Transverse colon (tissue), 4 donors: ENCODE data around the gene CLDN20. TPM values are rescaled to one million over a fixed set of nuclear protein-coding genes. Genes with fewer than 3 reads are reported as not detected.

ENCODE experiments used
- DNase-seq: peaks from one replicate; pipeline ENCODE4 v3.0.0-alpha.2; 2019
- H3K27ac ChIP-seq, 4 donors: fragments of 200-600 bp; sonication (generic); 2 replicates each; pipeline ENCODE4 v1.5.1; 2016 to 2018; ENCODE audit warnings: inconsistent platforms in 4 of 4
- H3K27me3 ChIP-seq: fragments of 200-600 bp; sonication (generic); 2 replicates; pipeline ENCODE4 v1.5.1; 2017; ENCODE audit warnings: inconsistent platforms
- H3K36me3 ChIP-seq, 4 donors: fragments of 200-600 bp; sonication (generic); 2 replicates each; pipeline ENCODE4 v1.5.1; 2017 to 2019; ENCODE audit warnings: inconsistent platforms in 4 of 4
- H3K4me1 ChIP-seq, 4 donors: fragments of 200-600 bp; sonication (generic); 2 replicates each; pipeline ENCODE4 v1.5.1; 2017 to 2020; ENCODE audit warnings: inconsistent platforms in 4 of 4
- H3K4me3 ChIP-seq, 4 donors: fragments of 200-600 bp; sonication (generic); 1 replicate in 1 of 4; 2 replicates in 3 of 4; pipeline versions ENCODE4 v1.5.1 to v1.6.1; 2017 to 2019; ENCODE audit warnings: inconsistent platforms in 4 of 4
- H3K9me3 ChIP-seq, 2 donors: fragments of 200-600 bp; sonication (generic); 2 replicates each; pipeline ENCODE4 v1.5.1; 2017 to 2019; ENCODE audit warnings: inconsistent platforms in 2 of 2
- CTCF ChIP-seq, 5 experiments: fragments of 200-600 bp in 3 of 5; fragments of 450-650 bp in 2 of 5; sonication (generic) in 3 of 5; IDR thresholded peaks; 1 replicate in 2 of 5; 2 replicates in 3 of 5; pipeline ENCODE4 v1.5.1; 2016 to 2017; ENCODE audit warnings: antibody characterized with exemption in 5 of 5, inconsistent platforms in 3 of 5, mild to moderate bottlenecking in 2 of 5, moderate library complexity in 1 of 5
- EP300 ChIP-seq: sonication (generic); formaldehyde crosslinking; IDR thresholded peaks from one replicate; pipeline ENCODE4 v1.6.1; 2017; ENCODE audit warnings: antibody characterized with exemption, low read depth
- POLR2A ChIP-seq: fragments of 450-650 bp; IDR thresholded peaks from one replicate; pipeline ENCODE4 v1.6.1; 2016; ENCODE audit warnings: antibody characterized with exemption, mild to moderate bottlenecking, moderate library complexity
- POLR2AphosphoS5 ChIP-seq, 3 donors: sonication (generic); formaldehyde crosslinking; IDR thresholded peaks; one replicate each; pipeline ENCODE4 v1.6.1; 2016; ENCODE audit warnings: antibody characterized with exemption in 3 of 3
- WGBS, 2 donors: methylation state at CpG; one replicate each; pipeline ENCODE4 v1.1.5; 2018; ENCODE audit warnings: low coverage in 1 of 2; 5-methylcytosine and 5-hydroxymethylcytosine counted together
- in situ Hi-C, 4 donors: fragments of 200-750 bp; cut with MboI; loops; one replicate each; pipeline versions ENCODE4 v1.15.0 to v1.15.1; 2017; ENCODE audit warnings: low sequenced_read_pairs in 3 of 4, low pct_ligation_motif_present in 1 of 4, low pct_unique_long_range_greater_than_20kb in 1 of 4
- intact Hi-C: fragments of 100-400 bp; cut with DNase I; formaldehyde crosslinking; loops from one replicate; pipeline ENCODE4 v1.15.1; 2023; ENCODE audit warnings: low total_unique reads
- total RNA-seq, 4 donors: library from RNA; depleted of rRNA; stranded (reverse); fragments of >200 nt; gene quantifications; one replicate each; pipeline ENCODE4 v1.1.0, GENCODE V29; 2016

Gene CLDN20
- total RNA-seq, 4 donors from 2014 or later, result not detected

GRCh38 chr6:155301867-155302266, 38.1 kb downstream of the CLDN20 start:
- no peak for TF ChIP-seq EP300
- no peak for TF ChIP-seq CTCF (IDR thresholded peaks at IDR 0.05)
- TF ChIP-seq POLR2AphosphoS5 (IDR thresholded peaks at IDR 0.05), result no peak
- no peak for TF ChIP-seq POLR2A
- Histone ChIP-seq H3K27me3 (no peaks in the 10 kb centered on the region), H3K27ac (no peak overlapping the region), H3K4me1 (no peaks in the 10 kb centered on the region), H3K36me3 (peaks cover 0 to 23% (median 5%) of the 10 kb centered on the region in 4 donors), H3K9me3 (no peaks in the 10 kb centered on the region), H3K4me3 (no peak overlapping the region)
- no peak for DNase-seq
- intact Hi-C loops (no loop called here), in situ Hi-C loops (no loop called here)
- 89 to 100% methylated on average over 2 of the region's 2 CpGs for WGBS, 2 donors

DNA sequence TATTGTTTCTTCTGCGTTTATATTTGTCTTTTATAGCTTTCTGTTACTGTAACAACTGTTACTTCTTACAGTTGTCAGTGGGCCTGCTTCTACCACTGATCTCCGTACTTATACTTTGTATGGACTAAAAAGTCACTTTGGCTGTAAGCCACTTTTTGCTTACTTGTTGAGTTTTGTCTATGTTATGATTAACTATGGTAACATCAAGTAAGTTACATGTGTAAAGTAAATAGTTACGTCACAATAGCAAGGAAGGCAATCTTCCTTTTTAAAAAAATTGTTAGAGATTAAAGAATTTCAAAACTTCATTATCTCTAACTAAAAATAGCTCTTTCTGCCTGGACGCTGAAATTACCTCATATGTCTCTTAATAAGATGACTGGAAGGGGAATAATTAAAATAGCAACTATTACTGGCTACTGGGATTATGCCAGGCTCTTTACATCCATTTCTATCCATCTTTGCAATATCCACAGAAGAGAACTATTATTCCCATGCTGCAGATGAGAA, 39.6 kb downstream of the CLDN20 start:
- H3K27me3 ChIP-seq, result no peaks in the 10 kb centered on the region
- H3K36me3 ChIP-seq, result peaks cover 0 to 18% (median 0%) of the 10 kb centered on the region in 4 donors
- intact Hi-C loops (no loop called here), in situ Hi-C loops (no loop called here)
- H3K4me1 ChIP-seq, result no peaks in the 10 kb centered on the region
- H3K9me3 ChIP-seq, result no peaks in the 10 kb centered on the region
- H3K27ac ChIP-seq, result no peak overlapping the region
- no peak for DNase-seq
- TF ChIP-seq EP300 (no peak), POLR2AphosphoS5 (IDR thresholded peaks at IDR 0.05) (no peak), POLR2A (no peak), CTCF (IDR thresholded peaks at IDR 0.05) (no peak)
- H3K4me3 ChIP-seq, result no peak overlapping the region
- 66 to 71% methylated on average over 4 of the region's 4 CpGs for WGBS, 2 donors

DNA sequence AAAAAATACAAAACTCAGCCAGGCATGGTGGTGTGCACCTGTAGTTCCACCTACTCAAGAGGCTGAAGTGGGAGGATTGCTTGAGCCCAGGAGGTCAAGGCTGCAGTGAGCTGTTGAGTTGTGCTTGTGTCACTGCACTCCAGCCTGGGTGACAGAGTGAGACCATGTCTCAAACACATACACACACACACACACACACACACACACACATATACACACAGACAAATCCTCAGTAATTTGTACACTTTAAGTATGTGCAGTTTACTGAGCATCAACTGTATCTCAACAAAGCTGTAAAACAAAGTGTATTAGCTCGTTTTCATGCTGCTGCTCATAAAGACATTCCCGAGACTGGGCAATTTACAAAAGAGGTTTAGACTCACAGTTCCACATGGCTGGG, 43.1 kb downstream of the CLDN20 start:
- Histone ChIP-seq H3K27ac (no peak overlapping the region), H3K4me3 (no peak overlapping the region), H3K9me3 (no peaks in the 10 kb centered on the region), H3K36me3 (peaks cover 0 to 28% (median 4%) of the 10 kb centered on the region in 4 donors), H3K4me1 (no peaks in the 10 kb centered on the region), H3K27me3 (no peaks in the 10 kb centered on the region)
- no peak for TF ChIP-seq POLR2AphosphoS5 (IDR thresholded peaks at IDR 0.05)
- no peak for TF ChIP-seq EP300
- TF ChIP-seq POLR2A, result no peak
- TF ChIP-seq CTCF (IDR thresholded peaks at IDR 0.05), result no peak
- 82% methylated on average over 2 of the region's 2 CpGs; no CpG with 5 or more reads in 1 of the 2 donors for WGBS, 2 donors
- intact Hi-C loops, result no loop called here
- in situ Hi-C loops, result no loop called here
- DNase-seq, result no peak

DNA sequence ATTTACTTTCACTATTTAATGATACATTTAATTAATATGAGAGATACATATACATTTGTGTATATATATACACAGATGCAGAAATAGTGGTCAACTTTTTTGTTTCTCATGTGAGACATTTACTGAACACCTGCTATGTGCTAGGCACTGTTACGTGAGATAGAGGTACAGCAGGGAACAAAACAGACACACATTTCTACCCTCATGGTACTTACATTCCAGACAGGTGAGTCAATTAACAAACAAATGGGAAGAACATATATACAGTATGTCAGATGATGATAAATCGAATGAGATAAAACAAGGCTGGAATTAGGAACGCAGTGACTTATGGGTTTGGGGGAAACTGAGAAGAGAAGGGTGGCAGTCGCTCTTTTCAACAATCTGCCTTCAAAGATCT, 45.3 kb downstream of the CLDN20 start:
- 88 to 92% methylated on average over 4 of the region's 4 CpGs for WGBS, 2 donors
- no peak for DNase-seq
- no peak overlapping the region for H3K4me3 ChIP-seq
- TF ChIP-seq POLR2AphosphoS5 (IDR thresholded peaks at IDR 0.05), result no peak
- no peak for TF ChIP-seq POLR2A
- no peak for TF ChIP-seq CTCF (IDR thresholded peaks at IDR 0.05)
- TF ChIP-seq EP300, result no peak
- intact Hi-C loops, result no loop called here
- peaks cover 0 to 11% (median 5%) of the 10 kb centered on the region in 4 donors for H3K4me1 ChIP-seq
- no peaks in the 10 kb centered on the region for H3K27me3 ChIP-seq
- in situ Hi-C loops, result no loop called here
- H3K9me3 ChIP-seq, result no peaks in the 10 kb centered on the region
- no peak overlapping the region for H3K27ac ChIP-seq
- peaks cover 0 to 21% (median 4%) of the 10 kb centered on the region in 4 donors for H3K36me3 ChIP-seq
